ENCODE results near the gene SLC6A20. TPM values are rescaled to one million over a fixed set of nuclear protein-coding genes. Genes with fewer than 3 reads are reported as not detected.

SLC6A20 gene
- total RNA-seq, 2 experiments from 2014 or later, result not detected

GRCh38 chr3:45716790-45717336 is 79.5 kb downstream of the SLC6A20 start:
- Mint-ChIP-seq H3K27me3 (ENCODE audit: low read depth) (no peaks in the 10 kb centered on the region), H3K36me3 (ENCODE audit: low read depth) (peaks cover 31% of the 10 kb centered on the region), H3K4me3 (no peak overlapping the region), H3K9me3 (no peaks in the 10 kb centered on the region), H3K4me1 (ENCODE audit: low read depth) (peaks cover 21% of the 10 kb centered on the region), H3K27ac (no peak overlapping the region)
- intact Hi-C loops (cut with micrococcal nuclease), result loop anchor here (2.0 kb wide), 1 partner anchor 22 kb away; no protein-coding TSS in a partner anchor
- no peak for DNase-seq
- CTCF ChIA-PET, result no interaction called here

- H3K4me3 Mint-ChIP-seq, result no peak overlapping the region
- CTCF ChIA-PET, result interaction anchor here (0.7 kb wide), 1 partner anchor 44 kb away, joined by 4 read pairs; no protein-coding TSS in a partner anchor
- H3K27ac Mint-ChIP-seq, result no peak overlapping the region
- peaks cover 21% of the 10 kb centered on the region for H3K4me1 Mint-ChIP-seq (ENCODE audit: low read depth)
- no peak for DNase-seq
- H3K9me3 Mint-ChIP-seq, result no peaks in the 10 kb centered on the region
- H3K36me3 Mint-ChIP-seq (ENCODE audit: low read depth), result peaks cover 36% of the 10 kb centered on the region
- no peaks in the 10 kb centered on the region for H3K27me3 Mint-ChIP-seq (ENCODE audit: low read depth)
- intact Hi-C loops (cut with micrococcal nuclease), result loop anchor here (2.0 kb wide), 1 partner anchor 21 kb away; no protein-coding TSS in a partner anchor
Measured at GRCh38 chr3:45715945-45716344, 80.4 kb downstream of the SLC6A20 start.

GRCh38 chr3:45712434-45713110 is 83.8 kb downstream of the SLC6A20 start:
- intact Hi-C loops (cut with micrococcal nuclease), result no loop called here
- no peak for DNase-seq
- H3K4me1 Mint-ChIP-seq (ENCODE audit: low read depth), result peaks cover 14% of the 10 kb centered on the region
- H3K4me3 Mint-ChIP-seq, result no peak overlapping the region
- H3K36me3 Mint-ChIP-seq (ENCODE audit: low read depth), result peaks cover 42% of the 10 kb centered on the region
- CTCF ChIA-PET, result no interaction called here
- H3K27me3 Mint-ChIP-seq (ENCODE audit: low read depth), result no peaks in the 10 kb centered on the region
- no peak overlapping the region for H3K27ac Mint-ChIP-seq
- no peaks in the 10 kb centered on the region for H3K9me3 Mint-ChIP-seq

GRCh38 chr3:45711931-45712330 is 84.4 kb downstream of the SLC6A20 start:
- CTCF ChIA-PET, result no interaction called here
- Mint-ChIP-seq H3K4me3 (no peak overlapping the region), H3K4me1 (ENCODE audit: low read depth) (peaks cover 10% of the 10 kb centered on the region), H3K36me3 (ENCODE audit: low read depth) (peaks cover 43% of the 10 kb centered on the region), H3K9me3 (no peaks in the 10 kb centered on the region), H3K27me3 (ENCODE audit: low read depth) (no peaks in the 10 kb centered on the region), H3K27ac (no peak overlapping the region)
- intact Hi-C loops (cut with micrococcal nuclease), result no loop called here
- no peak for DNase-seq

GRCh38 chr3:45705839-45706808 is 90.2 kb downstream of the SLC6A20 start:
- Mint-ChIP-seq H3K4me1 (ENCODE audit: low read depth) (peaks cover 30% of the 10 kb centered on the region), H3K27ac (peak overlapping the region; percentile 6), H3K9me3 (no peaks in the 10 kb centered on the region), H3K27me3 (ENCODE audit: low read depth) (no peaks in the 10 kb centered on the region), H3K36me3 (ENCODE audit: low read depth) (peaks cover 35% of the 10 kb centered on the region), H3K4me3 (no peak overlapping the region)
- CTCF ChIA-PET, result interaction anchor here (0.7 to 1.7 kb wide), 2 partner anchors 9 to 46 kb away, joined by 3 to 6 read pairs; no protein-coding TSS in a partner anchor
- intact Hi-C loops (cut with micrococcal nuclease), result no loop called here
- no peak for DNase-seq

Other genes with a start within 250 kb of the SLC6A20 start
- 10 to 100 TPM; 14.8 to 16.3 TPM for gene LIMD1, start 201.8 kb downstream of the SLC6A20 start, total RNA-seq
- 10 to 100 TPM; 44.9 to 51.0 TPM for gene SACM1L, start 107.1 kb downstream of the SLC6A20 start, total RNA-seq
- 1 to 10 TPM; 3.6 to 4.1 TPM for gene LZTFL1, start 45.6 kb upstream of the SLC6A20 start, total RNA-seq
- not detected for gene CCR9, start 90.0 kb upstream of the SLC6A20 start, total RNA-seq
- gene CXCR6, start 146.9 kb upstream of the SLC6A20 start, total RNA-seq, result under 1 TPM in 1 of 2 experiments, not detected in 1; 0.30 TPM
- 10 to 100 TPM; 10.2 to 10.5 TPM for gene FYCO1, start 199.3 kb upstream of the SLC6A20 start, total RNA-seq
- not detected for gene XCR1, start 230.9 kb upstream of the SLC6A20 start, total RNA-seq

Data from activated naive CD4-positive, alpha-beta T cell treated with anti-CD3 and anti-CD28 coated beads for 36 hours (primary cell).